ENCODE results near the gene IGIP.

IGIP gene

GRCh38 chr5:140172483-140172882, 46.7 kb downstream of the IGIP start:
- no peak overlapping the region for H3K4me3 ChIP-seq (ENCODE audit: low read length)
- DNase-seq (ENCODE audit: low read depth): no peak
- TF ChIP-seq CTCF (IDR thresholded peaks at IDR 0.05; ENCODE audit: insufficient read depth, low read depth, low read length, missing control alignments): no peak

DNA sequence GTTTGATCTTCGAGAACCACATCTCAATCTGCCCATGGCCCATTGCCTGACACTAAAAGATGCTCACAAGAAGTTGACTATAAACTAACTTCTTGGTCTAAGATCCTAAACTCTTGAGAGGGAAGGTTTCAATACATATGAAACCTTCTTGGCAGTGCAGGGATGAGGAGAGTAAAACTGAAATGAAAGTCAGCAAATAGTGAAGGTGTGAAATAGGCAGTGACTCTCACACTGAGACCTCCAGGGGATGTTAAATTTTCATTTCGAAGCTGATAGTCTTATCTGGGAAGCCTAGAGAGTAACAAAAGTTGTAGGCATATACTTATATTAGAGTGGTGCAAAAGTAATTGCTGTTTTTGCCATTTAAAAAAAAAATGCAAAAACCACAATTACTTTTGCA, 48.3 kb downstream of the IGIP start:
- DNase-seq (ENCODE audit: low read depth): no peak
- TF ChIP-seq CTCF (IDR thresholded peaks at IDR 0.05; ENCODE audit: insufficient read depth, low read depth, low read length, missing control alignments): no peak
- no peak overlapping the region for H3K4me3 ChIP-seq (ENCODE audit: low read length)

DNA sequence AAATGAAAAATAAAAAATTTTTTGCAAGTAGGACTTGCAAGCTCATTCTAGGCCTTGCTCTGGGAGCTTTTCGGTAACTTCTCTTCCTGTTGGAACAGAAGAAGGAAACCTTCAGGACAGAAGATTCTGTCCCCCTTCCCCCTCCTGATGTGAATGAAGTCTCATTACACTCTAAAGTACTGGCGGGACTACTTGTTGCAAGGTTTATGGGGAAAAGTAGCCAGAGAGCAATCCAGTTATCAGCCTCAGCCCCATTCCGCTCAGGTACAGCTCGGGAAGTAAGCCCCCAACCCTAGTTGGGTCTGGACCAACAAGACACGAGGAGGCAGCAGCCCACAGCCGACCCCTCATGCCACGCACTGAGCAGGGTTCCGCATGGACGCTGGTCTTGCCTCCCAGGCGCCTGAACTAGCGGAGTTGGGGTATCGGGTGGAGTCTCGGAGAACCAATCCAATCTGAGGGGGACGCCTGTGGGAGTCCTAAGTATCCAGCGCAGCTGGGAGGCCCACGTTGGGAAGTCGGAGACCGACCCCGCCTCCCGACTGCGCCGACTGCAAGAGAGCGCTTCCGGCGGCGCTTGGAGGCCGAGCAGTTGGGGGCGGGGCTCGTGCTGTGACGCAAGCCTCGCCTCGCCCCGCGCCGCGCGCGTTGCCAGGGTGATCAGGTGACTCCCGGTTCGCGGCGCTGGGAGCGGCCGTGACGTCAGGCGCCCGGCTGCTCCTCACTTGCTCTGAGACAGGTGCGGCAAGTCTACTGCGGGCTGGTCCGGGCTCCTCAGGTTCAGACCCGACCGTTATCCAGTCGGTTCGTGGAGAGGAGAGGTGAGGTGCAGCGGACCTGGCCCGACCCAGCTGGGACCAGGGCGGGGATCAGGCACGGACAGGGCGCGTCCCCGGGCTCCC, 49.0 kb downstream of the IGIP start, which contains the start of gene CYSTM1:
CYSTM1 (plus strand) TSS at position 724 of the 902 bp plus-strand sequence. CDS start 19,278 bp downstream, outside the sequence.
- no peak for TF ChIP-seq CTCF (IDR thresholded peaks at IDR 0.05; ENCODE audit: insufficient read depth, low read depth, low read length, missing control alignments)
- DNase-seq (ENCODE audit: low read depth): peak; percentile 98
- H3K4me3 ChIP-seq (ENCODE audit: low read length): peak within 1 kb of the TSS; percentile 67

GRCh38 chr5:140175367-140176030, 49.8 kb downstream of the IGIP start:
- peak; percentile 49 for DNase-seq (ENCODE audit: low read depth)
- peak overlapping the region; percentile 67 for H3K4me3 ChIP-seq (ENCODE audit: low read length)
- no peak for TF ChIP-seq CTCF (IDR thresholded peaks at IDR 0.05; ENCODE audit: insufficient read depth, low read depth, low read length, missing control alignments)

- no peak for DNase-seq (ENCODE audit: low read depth)
- TF ChIP-seq CTCF (IDR thresholded peaks at IDR 0.05; ENCODE audit: insufficient read depth, low read depth, low read length, missing control alignments): no peak
These were observed 50.3 kb downstream of the IGIP start for GRCh38 chr5:140176031-140176387.

GRCh38 chr5:140178086-140178410, 52.3 kb downstream of the IGIP start:
- no peak for TF ChIP-seq CTCF (IDR thresholded peaks at IDR 0.05; ENCODE audit: insufficient read depth, low read depth, low read length, missing control alignments)
- no peak overlapping the region for H3K4me3 ChIP-seq (ENCODE audit: low read length)

More at GRCh38 chr5:140176031-140176387, 50.3 kb downstream of the IGIP start:
- H3K4me3 ChIP-seq (ENCODE audit: low read length): peak overlapping the region; percentile 67

More at GRCh38 chr5:140178086-140178410, 52.3 kb downstream of the IGIP start:
- no peak for DNase-seq (ENCODE audit: low read depth)
